ENCODE measurements around the gene RBM34.
A peak's percentile ranks its signal among the peaks of the same experiment; 100 is the strongest.
"Not testable (repeated sequence)": the region's sequence is repeated elsewhere in the genome, so short reads cannot be mapped to it uniquely, and the experiment has no call there.

RBM34 gene

DNA sequence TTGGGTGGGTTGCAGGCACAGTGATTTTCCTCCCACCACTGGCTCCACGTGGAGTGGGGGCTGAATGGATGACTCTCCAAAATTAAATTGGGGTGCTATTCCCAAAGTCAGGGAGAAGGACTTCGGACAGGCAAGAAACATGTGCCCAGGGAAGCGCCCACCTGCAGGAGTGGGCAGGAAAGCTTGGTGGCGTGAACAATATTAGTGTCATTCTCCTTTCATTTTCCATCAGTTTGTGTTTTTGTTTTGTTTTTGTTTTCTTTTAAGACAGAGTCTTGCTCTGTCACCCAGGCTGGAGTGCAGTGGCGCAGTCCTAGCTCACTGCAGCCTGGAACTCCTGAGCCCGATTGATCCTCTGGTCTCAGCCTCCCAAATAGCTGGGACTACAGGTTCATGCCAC lies 62.5 kb downstream of the RBM34 start:
- Histone ChIP-seq H3K9me3 (no peaks in the 10 kb centered on the region), H3K4me3 (no peak overlapping the region), H3K4me1 (peaks cover 0 to 6% (median 4%) of the 10 kb centered on the region in 4 donors), H3K27me3 (peaks cover 0 to 4% of the 10 kb centered on the region in 2 donors), H3K36me3 (no peaks in the 10 kb centered on the region), H3K27ac (no peak overlapping the region)
- TF ChIP-seq, protein P1, sequence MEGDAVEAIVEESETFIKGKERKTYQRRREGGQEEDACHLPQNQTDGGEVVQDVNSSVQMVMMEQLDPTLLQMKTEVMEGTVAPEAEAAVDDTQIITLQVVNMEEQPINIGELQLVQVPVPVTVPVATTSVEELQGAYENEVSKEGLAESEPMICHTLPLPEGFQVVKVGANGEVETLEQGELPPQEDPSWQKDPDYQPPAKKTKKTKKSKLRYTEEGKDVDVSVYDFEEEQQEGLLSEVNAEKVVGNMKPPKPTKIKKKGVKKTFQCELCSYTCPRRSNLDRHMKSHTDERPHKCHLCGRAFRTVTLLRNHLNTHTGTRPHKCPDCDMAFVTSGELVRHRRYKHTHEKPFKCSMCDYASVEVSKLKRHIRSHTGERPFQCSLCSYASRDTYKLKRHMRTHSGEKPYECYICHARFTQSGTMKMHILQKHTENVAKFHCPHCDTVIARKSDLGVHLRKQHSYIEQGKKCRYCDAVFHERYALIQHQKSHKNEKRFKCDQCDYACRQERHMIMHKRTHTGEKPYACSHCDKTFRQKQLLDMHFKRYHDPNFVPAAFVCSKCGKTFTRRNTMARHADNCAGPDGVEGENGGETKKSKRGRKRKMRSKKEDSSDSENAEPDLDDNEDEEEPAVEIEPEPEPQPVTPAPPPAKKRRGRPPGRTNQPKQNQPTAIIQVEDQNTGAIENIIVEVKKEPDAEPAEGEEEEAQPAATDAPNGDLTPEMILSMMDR (IDR thresholded peaks at IDR 0.05), result no peak
- intact Hi-C loops (cut with DNase I; ENCODE audit: low total_unique reads), result no loop called here
- DNase-seq, result no peak

DNA sequence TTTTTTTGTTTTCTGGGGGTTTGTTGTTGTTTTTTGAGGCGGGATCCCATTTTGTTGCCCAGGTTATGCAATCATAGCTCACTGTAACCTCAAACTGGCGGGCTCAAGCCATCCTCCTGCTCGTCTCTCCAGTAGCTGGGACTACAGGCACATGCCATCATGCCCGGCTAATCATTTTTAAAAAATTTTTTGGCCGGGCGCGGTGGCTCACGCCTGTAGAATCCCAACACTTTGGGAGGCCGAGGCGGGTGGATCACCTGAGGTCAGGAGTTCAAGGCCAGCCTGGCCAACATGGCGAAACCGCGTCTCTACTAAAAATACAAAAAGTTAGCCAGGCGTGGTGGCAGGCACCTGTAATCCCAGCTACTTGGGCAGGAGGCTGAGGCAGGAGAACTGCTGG lies 63.5 kb downstream of the RBM34 start:
- DNase-seq; H3K36me3 ChIP-seq; intact Hi-C loops (cut with DNase I; ENCODE audit: low total_unique reads); H3K27ac ChIP-seq; H3K27me3 ChIP-seq; H3K4me3 ChIP-seq; H3K9me3 ChIP-seq: not testable (repeated sequence)
- H3K4me1 ChIP-seq, result peaks cover 0 to 14% (median 10%) of the 10 kb centered on the region in 4 donors

DNA sequence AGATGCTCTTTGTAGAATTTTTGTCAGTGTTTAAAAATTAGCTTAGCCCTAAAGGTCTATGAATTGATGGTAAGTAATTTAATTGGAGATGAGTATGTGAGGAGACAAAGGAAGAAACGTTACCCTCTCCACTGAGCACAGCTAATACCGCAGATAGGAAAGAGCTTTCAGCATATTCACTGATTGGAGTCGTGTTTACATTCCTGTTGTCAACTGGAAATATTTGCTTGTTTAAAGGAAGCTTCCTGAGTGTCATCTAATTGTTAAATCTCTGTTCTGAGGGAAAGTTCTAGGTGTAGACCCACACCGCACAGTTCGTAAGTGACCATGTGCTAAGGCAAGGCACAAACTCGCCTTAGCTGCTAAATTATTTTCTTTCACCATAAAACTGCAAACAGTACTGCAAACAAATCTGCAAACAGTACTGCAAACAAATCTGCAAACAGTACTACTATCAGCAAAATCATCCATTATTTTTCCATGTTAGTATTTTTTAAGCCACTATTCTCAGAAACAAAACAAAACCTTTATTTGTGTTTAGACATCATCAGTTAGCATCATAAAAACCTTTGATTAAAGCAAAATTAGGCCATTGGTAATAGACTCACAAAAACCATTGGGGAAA lies 65.0 kb downstream of the RBM34 start:
- no peak for DNase-seq
- Histone ChIP-seq H3K4me3 (no peak overlapping the region), H3K27ac (no peak overlapping the region), H3K4me1 (peaks cover 0 to 14% (median 11%) of the 10 kb centered on the region in 4 donors), H3K36me3 (no peaks in the 10 kb centered on the region), H3K27me3 (peaks cover 0 to 4% of the 10 kb centered on the region in 2 donors), H3K9me3 (no peaks in the 10 kb centered on the region)
- TF ChIP-seq, protein P1 (IDR thresholded peaks at IDR 0.05), result no peak
- intact Hi-C loops (cut with DNase I; ENCODE audit: low total_unique reads), result no loop called here

DNA sequence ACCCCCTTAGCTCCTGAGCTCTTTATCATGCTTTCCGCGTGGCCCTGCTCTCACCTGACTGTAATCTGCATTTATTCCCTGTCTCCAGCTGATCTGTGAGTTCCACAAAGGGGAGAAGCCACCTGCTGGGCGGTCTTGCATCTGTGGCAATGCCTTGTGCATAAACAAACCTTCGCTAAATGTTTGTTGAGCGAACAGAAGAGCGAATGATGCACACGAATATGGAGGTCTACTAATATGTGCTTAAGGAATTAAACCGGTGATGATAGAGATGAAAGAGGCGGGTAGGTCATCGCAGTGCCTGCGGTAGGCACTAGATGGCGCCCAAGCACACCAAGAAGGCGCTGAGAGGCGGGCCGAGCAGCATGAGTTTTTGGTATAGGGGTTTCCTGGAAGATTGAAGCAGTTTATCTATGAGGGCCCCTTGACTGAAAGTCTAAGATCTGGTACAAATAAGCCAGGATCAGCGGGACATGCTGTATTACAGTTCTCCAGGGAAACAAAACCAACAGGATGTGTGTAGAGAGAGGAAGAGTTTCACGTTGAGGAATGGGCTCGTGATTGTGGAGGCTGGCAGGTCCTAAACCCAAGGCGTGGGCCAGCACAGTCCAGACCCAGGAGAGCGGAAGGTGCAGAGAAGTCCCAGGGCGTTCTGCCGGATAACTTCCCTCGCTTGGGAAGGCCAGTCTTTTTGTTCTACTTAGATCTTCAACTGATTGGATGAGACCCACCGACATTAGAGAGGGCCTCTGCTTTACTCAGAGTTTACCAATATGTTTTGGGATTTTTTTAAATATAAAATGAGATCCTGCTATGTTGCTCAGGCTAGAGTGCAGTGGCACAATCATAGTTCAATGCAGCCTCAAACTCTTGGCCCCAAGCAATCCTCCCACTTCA lies 67.1 kb downstream of the RBM34 start:
- intact Hi-C loops (cut with DNase I; ENCODE audit: low total_unique reads), result loop anchor here (5.0 kb wide), 1 partner anchor 607 kb away; no protein-coding TSS in a partner anchor
- peak overlapping the region; percentile 8 to 9 for H3K4me3 ChIP-seq
- DNase-seq, result peak; percentile 78 to 81
- H3K27me3 ChIP-seq, result peaks cover 0 to 4% of the 10 kb centered on the region in 2 donors
- H3K4me1 ChIP-seq, result peaks cover 0 to 18% (median 14%) of the 10 kb centered on the region in 4 donors
- no peaks in the 10 kb centered on the region for H3K36me3 ChIP-seq
- TF ChIP-seq, protein P1 (IDR thresholded peaks at IDR 0.05), result peak; percentile 73 to 95
- H3K9me3 ChIP-seq, result no peaks in the 10 kb centered on the region
- no peak overlapping the region for H3K27ac ChIP-seq

DNA sequence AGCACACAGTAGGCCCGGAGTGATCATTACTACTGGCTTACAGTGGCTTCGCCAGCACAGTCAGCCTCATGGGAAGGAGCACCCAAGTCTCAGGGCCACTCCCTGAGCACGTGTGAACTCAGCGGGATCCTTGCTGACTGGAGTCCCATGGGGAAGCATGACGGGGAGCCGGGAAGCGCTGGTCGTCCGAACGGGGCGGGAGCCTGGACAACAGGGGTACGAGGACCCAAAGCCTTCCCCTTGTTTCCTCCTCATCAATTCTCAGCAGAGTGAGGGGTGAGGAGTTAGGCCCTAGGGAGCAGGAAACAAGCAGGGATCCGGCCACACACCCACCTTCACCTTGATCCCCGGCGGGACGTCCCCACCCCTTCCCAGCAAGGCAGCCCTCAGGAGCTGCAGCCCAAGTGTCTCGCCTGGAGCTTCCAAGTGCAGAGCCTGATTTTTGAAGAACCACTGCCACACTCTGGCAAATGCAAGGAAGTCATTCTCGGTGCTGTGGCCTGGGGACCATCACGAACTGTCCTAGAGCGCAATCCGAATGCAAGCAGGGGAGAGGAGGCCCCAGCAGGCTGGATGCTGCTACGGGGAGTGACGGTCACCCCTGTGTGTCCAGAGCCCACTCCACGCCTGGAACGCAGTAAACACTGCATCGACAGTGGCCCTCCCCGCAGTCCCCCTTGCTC lies 67.9 kb downstream of the RBM34 start:
- peaks cover 0 to 4% of the 10 kb centered on the region in 2 donors for H3K27me3 ChIP-seq
- no peaks in the 10 kb centered on the region for H3K9me3 ChIP-seq
- intact Hi-C loops (cut with DNase I; ENCODE audit: low total_unique reads), result loop anchor here (5.0 kb wide), 1 partner anchor 606 kb away; no protein-coding TSS in a partner anchor
- TF ChIP-seq, protein P1 (IDR thresholded peaks at IDR 0.05), result no peak
- peak; percentile 28 to 76 for DNase-seq
- peaks cover 0 to 18% (median 14%) of the 10 kb centered on the region in 4 donors for H3K4me1 ChIP-seq
- no peaks in the 10 kb centered on the region for H3K36me3 ChIP-seq
- peak overlapping the region; percentile 8 to 9 for H3K4me3 ChIP-seq
- H3K27ac ChIP-seq, result no peak overlapping the region

DNA sequence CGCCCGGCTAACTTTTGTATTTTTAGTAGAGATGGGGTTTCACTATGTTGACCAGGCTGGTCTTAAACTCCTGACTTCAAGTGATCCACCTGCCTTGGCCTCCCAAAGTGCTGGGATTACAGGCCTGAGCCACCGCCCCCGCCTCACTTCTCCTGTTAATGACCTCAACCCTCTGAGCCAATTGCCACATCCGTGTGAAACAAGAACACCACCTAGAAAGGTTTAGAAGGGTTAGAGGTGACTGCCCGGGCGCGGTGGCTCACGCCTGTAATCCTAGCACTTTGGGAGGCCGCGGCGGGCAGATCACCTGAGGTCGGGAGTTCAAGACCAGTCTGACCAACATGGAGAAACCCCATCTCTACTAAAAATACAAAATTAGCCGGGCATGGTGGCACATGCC lies 68.6 kb downstream of the RBM34 start:
- H3K27ac ChIP-seq, H3K27me3 ChIP-seq, H3K4me3 ChIP-seq, DNase-seq, H3K9me3 ChIP-seq, H3K36me3 ChIP-seq: not testable (repeated sequence)
- intact Hi-C loops (cut with DNase I; ENCODE audit: low total_unique reads), result loop anchor here (5.0 kb wide), 1 partner anchor 605 kb away; no protein-coding TSS in a partner anchor
- H3K4me1 ChIP-seq, result peaks cover 0 to 18% (median 14%) of the 10 kb centered on the region in 4 donors

DNA sequence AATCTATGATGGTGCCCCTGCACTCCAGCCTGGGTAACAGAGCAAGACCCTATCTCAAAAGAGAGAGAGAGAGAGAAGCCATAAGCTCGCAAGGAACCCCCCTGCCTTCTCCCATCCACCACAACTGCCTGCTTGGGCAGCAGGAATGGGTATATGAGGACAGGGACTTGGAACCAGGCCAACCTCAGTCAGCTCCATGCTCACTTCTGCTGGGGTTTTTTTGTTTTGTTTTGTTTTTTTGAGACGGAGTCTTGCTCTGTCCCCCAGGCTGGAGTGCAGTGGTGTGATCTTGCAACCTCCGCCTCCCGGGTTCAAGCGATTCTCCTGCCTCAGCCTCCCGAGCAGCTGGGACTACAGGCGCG lies 69.0 kb downstream of the RBM34 start:
- not testable (repeated sequence) for H3K36me3 ChIP-seq, H3K4me3 ChIP-seq, H3K27me3 ChIP-seq, H3K9me3 ChIP-seq, H3K27ac ChIP-seq
- DNase-seq, result peak in 1 of 2 donors; percentile 49
- H3K4me1 ChIP-seq, result peaks cover 0 to 18% (median 14%) of the 10 kb centered on the region in 4 donors
- intact Hi-C loops (cut with DNase I; ENCODE audit: low total_unique reads), result loop anchor here (5.0 kb wide), 1 partner anchor 605 kb away; no protein-coding TSS in a partner anchor

DNA sequence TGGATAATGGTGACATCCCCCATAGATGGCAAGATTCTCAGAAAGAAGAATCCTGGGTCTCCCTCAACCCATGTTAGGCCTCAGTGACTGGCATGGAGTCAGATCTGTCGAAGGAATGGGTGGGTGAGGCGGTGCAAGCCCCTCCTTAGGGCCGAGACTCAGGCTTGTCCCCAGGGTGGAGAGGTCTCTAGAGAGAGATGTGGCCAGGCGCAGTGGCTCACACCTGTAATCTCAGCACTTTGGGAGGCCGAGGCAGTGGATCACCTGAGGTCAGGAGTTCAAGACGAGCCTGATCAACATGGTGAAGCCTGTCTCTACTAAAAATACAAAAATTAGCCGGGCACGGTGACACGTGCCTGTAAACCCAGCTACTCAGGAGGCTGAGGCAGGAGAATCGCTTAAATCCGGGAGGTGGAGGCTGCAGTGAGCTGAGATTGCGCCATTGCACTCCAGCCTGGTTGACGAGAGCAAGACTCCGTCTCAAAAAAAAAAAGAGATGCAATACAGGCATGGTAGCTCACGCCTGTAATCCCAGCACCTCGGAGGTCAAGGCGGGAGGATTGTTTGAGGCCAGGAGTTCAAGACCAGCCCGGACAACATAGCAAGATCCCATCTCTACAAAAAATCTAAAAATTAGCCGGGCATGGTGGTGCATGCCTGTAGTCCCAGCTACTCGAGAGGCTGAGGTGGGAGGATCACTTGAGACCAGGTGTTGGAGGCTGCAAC lies 69.6 kb downstream of the RBM34 start:
- not testable (repeated sequence) for H3K4me3 ChIP-seq, H3K9me3 ChIP-seq, H3K27me3 ChIP-seq, H3K36me3 ChIP-seq, H3K27ac ChIP-seq
- intact Hi-C loops (cut with DNase I; ENCODE audit: low total_unique reads), result loop anchor here (5.0 kb wide), 1 partner anchor 604 kb away; no protein-coding TSS in a partner anchor
- peaks cover 0 to 18% (median 14%) of the 10 kb centered on the region in 4 donors for H3K4me1 ChIP-seq
- DNase-seq, result peak in 1 of 2 donors; percentile 31

Measured in tibial artery (tissue), 4 donors.